ENCODE measurements around the gene VDR.

- TF ChIP-seq CTCF (IDR thresholded peaks at IDR 0.05; ENCODE audit: poor library complexity, severe bottlenecking) (no peak), TAF1 (IDR thresholded peaks at IDR 0.05; ENCODE audit: low read depth) (no peak)
Measured at GRCh38 chr12:47903151-47903611, 1.6 kb downstream of the VDR start.
